ENCODE data around the gene GPR68. TPM values are rescaled to one million over a fixed set of nuclear protein-coding genes. Genes with fewer than 3 reads are reported as not detected.

The GPR68 gene
- total RNA-seq, 2 donors from 2014 or later: 0.37 to 0.66 TPM

DNA sequence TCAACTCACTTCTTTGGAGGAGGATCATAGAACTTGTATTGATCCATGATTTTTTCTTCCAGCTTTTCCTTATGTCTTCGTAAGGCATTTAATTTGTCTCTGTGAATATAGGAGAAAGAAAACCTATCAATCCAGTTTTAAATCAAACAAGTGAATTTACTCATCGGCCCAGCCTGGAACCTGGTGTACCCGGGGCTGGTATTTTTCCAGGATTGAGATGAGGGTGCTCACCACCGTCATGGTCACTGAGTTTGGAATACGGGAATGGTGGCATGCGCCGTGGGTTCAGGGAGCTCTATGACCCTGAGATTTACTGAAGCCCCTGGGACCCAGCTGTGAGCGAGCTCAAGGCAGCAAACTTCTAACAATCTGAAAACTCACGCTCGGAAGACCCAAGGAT, 46.5 kb upstream of the GPR68 start:
- H3K36me3 ChIP-seq: no peaks in the 10 kb centered on the region
- H3K4me1 ChIP-seq: no peaks in the 10 kb centered on the region
- H3K9ac ChIP-seq (ENCODE audit: low read depth in 2 of 2, low read length in 2 of 2): no peak overlapping the region
- H3K9me3 ChIP-seq: no peaks in the 10 kb centered on the region
- TF ChIP-seq, protein P1, sequence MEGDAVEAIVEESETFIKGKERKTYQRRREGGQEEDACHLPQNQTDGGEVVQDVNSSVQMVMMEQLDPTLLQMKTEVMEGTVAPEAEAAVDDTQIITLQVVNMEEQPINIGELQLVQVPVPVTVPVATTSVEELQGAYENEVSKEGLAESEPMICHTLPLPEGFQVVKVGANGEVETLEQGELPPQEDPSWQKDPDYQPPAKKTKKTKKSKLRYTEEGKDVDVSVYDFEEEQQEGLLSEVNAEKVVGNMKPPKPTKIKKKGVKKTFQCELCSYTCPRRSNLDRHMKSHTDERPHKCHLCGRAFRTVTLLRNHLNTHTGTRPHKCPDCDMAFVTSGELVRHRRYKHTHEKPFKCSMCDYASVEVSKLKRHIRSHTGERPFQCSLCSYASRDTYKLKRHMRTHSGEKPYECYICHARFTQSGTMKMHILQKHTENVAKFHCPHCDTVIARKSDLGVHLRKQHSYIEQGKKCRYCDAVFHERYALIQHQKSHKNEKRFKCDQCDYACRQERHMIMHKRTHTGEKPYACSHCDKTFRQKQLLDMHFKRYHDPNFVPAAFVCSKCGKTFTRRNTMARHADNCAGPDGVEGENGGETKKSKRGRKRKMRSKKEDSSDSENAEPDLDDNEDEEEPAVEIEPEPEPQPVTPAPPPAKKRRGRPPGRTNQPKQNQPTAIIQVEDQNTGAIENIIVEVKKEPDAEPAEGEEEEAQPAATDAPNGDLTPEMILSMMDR (IDR thresholded peaks at IDR 0.05): no peak
- no peak overlapping the region for H3K4me3 ChIP-seq
- no peak overlapping the region for H3K27ac ChIP-seq
- DNase-seq: no peak
- H3K27me3 ChIP-seq: no peaks in the 10 kb centered on the region
- intact Hi-C loops (cut with DNase I): no loop called here

DNA sequence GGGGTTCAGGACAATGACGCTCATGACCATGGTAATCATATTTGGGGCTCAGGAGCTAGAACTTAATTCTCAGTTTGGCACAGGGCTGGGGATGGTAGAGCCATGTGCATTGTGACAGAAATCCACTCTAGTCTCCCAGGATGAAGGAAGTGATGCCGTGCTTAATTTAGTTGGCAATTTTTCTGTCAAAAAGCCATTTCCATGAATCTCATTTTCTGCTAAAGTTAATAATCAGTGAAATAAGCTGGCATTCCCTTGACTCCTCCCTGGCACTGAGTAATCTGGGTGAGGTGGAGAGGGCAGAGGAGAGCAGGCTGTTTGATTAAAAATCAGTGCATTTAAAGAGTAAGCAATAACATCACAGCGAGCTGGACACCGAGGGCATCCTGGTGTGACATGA, 45.0 kb upstream of the GPR68 start:
- intact Hi-C loops (cut with DNase I): loop anchor here (10.0 kb wide), 1 partner anchor 385 kb away; no protein-coding TSS in a partner anchor
- no peak overlapping the region for H3K9ac ChIP-seq (ENCODE audit: low read depth in 2 of 2, low read length in 2 of 2)
- no peaks in the 10 kb centered on the region for H3K4me1 ChIP-seq
- H3K27ac ChIP-seq: no peak overlapping the region
- no peak for DNase-seq
- no peaks in the 10 kb centered on the region for H3K9me3 ChIP-seq
- no peak overlapping the region for H3K4me3 ChIP-seq
- TF ChIP-seq, protein P1 (IDR thresholded peaks at IDR 0.05): no peak
- no peaks in the 10 kb centered on the region for H3K36me3 ChIP-seq
- no peaks in the 10 kb centered on the region for H3K27me3 ChIP-seq

DNA sequence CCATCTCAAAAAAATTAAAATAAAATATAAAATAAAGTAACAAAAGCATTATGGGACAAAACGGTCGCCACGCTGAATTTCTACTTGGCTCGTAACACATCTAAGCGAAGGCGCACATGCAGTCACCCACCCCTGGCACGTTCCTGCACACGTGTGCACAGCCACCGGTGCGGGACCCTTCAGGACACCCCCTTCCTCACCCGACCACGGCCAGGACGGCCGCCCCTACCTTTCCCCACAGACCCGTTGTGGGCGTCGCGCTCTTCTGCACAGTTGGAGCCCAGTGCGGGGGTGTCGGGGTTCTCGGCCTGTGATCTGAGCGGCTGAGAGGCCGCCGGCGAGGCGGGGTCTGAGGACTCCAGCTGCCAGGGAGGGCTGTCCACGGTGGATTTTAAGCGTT, 44.4 kb upstream of the GPR68 start:
- DNase-seq: no peak
- intact Hi-C loops (cut with DNase I): loop anchor here (10.0 kb wide), 1 partner anchor 384 kb away; no protein-coding TSS in a partner anchor
- no peak overlapping the region for H3K9ac ChIP-seq (ENCODE audit: low read depth in 2 of 2, low read length in 2 of 2)
- no peaks in the 10 kb centered on the region for H3K9me3 ChIP-seq
- no peaks in the 10 kb centered on the region for H3K27me3 ChIP-seq
- H3K27ac ChIP-seq: no peak overlapping the region
- no peaks in the 10 kb centered on the region for H3K4me1 ChIP-seq
- H3K4me3 ChIP-seq: no peak overlapping the region
- H3K36me3 ChIP-seq: no peaks in the 10 kb centered on the region
- TF ChIP-seq, protein P1 (IDR thresholded peaks at IDR 0.05): no peak

DNA sequence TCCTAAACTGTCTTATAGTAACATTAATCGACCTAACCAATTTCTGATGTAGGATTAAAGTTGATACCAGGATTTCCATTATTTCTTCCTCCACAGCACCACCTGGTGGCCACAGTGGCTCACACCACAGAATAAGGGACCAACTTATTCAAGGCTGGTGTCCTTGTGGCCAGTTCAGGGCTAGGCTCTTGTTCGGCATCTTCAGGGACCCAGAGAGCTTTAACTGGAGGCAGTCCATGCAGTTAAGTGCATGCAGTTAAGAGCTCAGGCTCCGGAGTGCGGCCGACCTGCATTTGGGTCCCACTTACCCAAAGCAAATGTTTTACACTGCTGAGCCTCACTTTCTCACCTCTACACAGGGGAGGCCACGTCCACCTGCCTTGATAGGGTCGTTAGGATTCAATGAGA, 42.0 kb upstream of the GPR68 start:
- Histone ChIP-seq H3K27ac (no peak overlapping the region), H3K4me1 (no peaks in the 10 kb centered on the region), H3K9ac (ENCODE audit: low read depth in 2 of 2, low read length in 2 of 2) (no peak overlapping the region), H3K9me3 (no peaks in the 10 kb centered on the region), H3K36me3 (peaks cover 8% of the 10 kb centered on the region), H3K27me3 (no peaks in the 10 kb centered on the region), H3K4me3 (no peak overlapping the region)
- DNase-seq: peak; percentile 85
- TF ChIP-seq, protein P1 (IDR thresholded peaks at IDR 0.05): peak; percentile 85
- intact Hi-C loops (cut with DNase I): loop anchor here (2.0 to 10.0 kb wide), 2 partner anchors 108 to 382 kb away; no protein-coding TSS in a partner anchor

DNA sequence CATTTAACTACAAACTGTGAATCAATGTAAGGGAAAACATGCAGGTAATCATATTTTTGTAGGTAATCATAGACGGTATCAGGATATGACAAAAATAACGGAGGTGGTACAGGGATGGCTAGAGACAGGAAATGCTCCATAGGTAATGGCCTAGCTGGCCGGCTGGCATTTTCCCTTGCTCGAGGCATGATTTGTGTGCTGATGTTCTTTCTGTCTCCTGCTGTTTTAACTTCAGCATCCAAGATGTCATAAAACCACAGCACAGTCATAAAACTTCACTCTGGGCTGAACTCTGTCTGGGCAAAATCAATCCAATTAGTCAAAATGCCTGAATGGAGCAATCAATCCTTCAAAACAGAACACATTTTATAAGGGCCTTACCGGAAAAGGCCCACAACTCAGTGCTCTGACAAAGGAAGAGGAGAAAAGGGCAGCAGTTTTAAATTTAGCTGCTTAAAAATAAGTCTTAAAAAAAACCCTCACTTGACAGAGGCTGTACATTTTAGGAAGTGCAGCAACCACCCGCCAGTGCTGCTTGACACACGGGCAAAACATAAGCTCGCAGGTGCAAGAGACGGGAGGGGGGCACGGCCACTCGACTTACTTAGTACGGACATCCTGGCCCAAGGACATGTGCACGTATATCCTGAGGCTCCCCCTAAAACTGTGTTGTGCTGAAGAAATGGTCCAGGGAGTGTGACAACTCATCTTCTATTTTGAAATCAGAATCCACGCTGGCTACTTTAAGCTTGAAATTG, 40.5 kb upstream of the GPR68 start:
- H3K27me3 ChIP-seq: no peaks in the 10 kb centered on the region
- no peaks in the 10 kb centered on the region for H3K4me1 ChIP-seq
- no peaks in the 10 kb centered on the region for H3K9me3 ChIP-seq
- intact Hi-C loops (cut with DNase I): loop anchor here (10.0 kb wide), 1 partner anchor 380 kb away; no protein-coding TSS in a partner anchor
- peaks cover 8% of the 10 kb centered on the region for H3K36me3 ChIP-seq
- no peak overlapping the region for H3K9ac ChIP-seq (ENCODE audit: low read depth in 2 of 2, low read length in 2 of 2)
- no peak overlapping the region for H3K4me3 ChIP-seq
- DNase-seq: no peak
- TF ChIP-seq, protein P1 (IDR thresholded peaks at IDR 0.05): no peak
- no peak overlapping the region for H3K27ac ChIP-seq

Measured in colonic mucosa (tissue), 4 donors.